ENCODE data around the gene SMIM44. TPM values are rescaled to one million over a fixed set of nuclear protein-coding genes. Genes with fewer than 3 reads are reported as not detected.

SMIM44 gene
- polyA plus RNA-seq, 1 experiment, result not detected

DNA sequence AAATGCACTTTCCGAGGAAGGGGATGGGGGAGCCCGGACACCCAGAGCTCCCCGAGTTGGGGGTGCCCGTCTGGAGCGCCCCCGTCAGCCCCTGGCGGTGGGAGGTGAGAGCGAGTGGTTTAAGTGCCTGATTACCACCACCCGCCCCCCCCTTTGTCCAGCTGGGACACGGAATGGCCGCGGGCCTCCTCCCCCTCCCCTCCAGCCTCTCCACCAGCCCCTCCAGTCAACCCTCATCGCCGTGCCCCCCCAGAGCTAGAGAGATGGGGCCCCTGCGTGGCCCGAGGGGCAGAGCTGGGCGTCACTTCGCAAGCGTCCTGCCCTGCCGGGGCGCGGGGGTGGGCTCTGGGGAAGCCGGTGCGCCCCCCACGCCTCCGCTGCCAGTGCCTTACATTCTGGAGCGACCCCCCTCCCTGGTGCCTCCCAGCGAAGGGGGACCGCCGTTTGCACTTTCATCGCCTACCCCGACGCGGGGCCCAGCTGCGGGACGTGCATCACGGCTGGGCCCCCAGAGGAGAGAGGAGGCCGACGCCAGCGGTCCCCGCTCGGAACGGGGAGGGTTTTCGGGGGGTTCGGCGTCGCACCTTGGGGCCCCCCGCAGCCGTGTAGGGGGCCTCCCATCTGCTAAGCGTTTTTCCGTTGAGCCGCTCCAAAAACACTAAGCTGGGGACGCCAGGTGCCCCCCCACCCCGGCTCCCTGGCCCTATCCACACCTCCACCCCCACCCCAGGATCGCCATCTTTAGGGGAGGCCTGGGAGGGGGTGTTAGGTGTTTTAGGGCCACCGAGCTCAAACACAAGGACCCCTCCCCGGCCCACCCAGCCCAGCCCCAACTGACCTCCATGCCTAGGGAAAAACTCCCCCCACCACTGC, 19.3 kb downstream of the SMIM44 start:
- H3K27ac ChIP-seq (ENCODE audit: low read depth, low read length), result no peak overlapping the region
- H3K9me3 ChIP-seq (ENCODE audit: control insufficient read depth, insufficient read depth, low read length), result peaks cover 6% of the 10 kb centered on the region
- TF ChIP-seq CTCF (IDR thresholded peaks at IDR 0.05; ENCODE audit: low read depth, low read length), result no peak
- no peak for DNase-seq (ENCODE audit: low read depth, low spot score)
- ChIA-PET POLR2A (interaction anchor here (0.5 to 0.6 kb wide), 2 partner anchors 14 to 93 kb away, joined by 3 to 5 read pairs; no protein-coding TSS in a partner anchor), CTCF (interaction anchor here (0.6 to 1.1 kb wide), 3 partner anchors 9 to 254 kb away, joined by 3 to 9 read pairs (median 4); no protein-coding TSS in a partner anchor)
- no peaks in the 10 kb centered on the region for H3K27me3 ChIP-seq (ENCODE audit: control insufficient read depth, insufficient read depth, low read length)
- no peak overlapping the region for H3K4me3 ChIP-seq (ENCODE audit: low read depth, low read length)

DNA sequence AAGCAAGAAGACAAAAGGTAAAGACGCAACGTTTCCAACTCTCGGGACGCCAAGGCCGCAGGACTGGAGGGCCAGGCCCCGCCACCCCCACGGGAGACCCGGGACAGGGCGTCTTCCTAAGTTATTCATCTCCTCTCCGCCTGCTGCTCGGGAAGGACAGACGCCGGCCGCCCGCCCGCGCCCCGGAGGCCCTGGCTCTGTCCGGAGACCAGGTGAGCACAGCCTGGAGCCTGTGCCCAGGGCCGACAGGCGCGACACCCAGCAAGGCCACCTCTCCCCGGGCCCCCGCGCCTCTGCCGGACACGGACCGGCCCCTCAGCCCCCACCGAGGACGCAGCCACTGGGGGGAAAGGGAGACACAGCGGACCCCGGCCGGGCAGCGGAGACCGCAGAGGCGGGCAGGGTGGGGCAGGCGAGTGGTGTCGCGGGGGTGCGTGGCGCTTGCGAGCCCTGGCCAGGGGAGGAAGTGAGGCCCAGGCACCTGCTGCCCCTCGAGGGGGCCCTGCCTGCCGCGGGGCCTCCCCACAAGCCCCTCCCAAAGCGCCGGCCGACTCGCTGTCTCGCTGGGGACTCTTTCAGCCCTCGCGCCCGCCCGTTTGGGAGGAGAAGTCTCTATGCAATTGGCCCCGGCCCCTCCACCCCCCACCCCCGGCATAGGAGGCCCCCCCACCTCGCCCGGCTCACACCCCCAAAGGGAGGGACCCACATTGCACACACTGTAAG, 20.1 kb downstream of the SMIM44 start:
- H3K27ac ChIP-seq (ENCODE audit: low read depth, low read length), result no peak overlapping the region
- H3K27me3 ChIP-seq (ENCODE audit: control insufficient read depth, insufficient read depth, low read length), result no peaks in the 10 kb centered on the region
- ChIA-PET CTCF (no interaction called here), POLR2A (no interaction called here)
- no peak for DNase-seq (ENCODE audit: low read depth, low spot score)
- TF ChIP-seq CTCF (IDR thresholded peaks at IDR 0.05; ENCODE audit: low read depth, low read length), result no peak
- no peak overlapping the region for H3K4me3 ChIP-seq (ENCODE audit: low read depth, low read length)
- H3K9me3 ChIP-seq (ENCODE audit: control insufficient read depth, insufficient read depth, low read length), result peaks cover 6% of the 10 kb centered on the region

DNA sequence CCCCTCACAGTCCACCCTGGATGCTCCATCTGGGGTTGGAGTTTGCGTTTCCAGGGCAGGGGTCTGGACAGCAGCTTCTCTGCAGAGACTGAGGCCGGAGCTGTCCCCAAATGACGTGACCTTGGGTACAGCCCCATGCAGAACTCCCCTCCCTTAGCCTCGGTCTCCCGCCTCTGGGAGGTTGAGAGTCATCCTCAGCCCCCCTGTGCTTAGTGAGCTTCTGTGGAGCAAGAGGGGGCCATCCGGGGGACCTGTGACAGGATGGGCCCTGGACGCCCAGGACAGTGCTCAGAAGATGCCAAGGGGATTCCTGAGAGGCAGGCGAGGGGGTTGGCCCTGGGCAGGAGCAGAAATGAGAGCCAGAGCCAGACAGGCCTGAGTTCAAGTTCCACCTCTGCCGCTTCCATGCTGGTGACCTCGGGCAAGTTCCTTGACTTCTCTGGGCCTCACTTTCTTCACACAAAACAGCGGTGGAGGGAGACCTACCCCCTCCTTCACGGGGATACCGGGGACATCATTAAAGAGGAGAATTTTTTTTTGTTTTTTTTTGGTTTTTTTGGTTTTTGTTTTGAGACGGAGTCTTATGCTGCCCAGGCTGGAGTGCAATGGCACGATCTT, 23.2 kb downstream of the SMIM44 start:
- ChIA-PET POLR2A (no interaction called here), CTCF (interaction anchor here (1.3 kb wide), 1 partner anchor 13 kb away, joined by 5 read pairs; no protein-coding TSS in a partner anchor)
- no peaks in the 10 kb centered on the region for H3K27me3 ChIP-seq (ENCODE audit: control insufficient read depth, insufficient read depth, low read length)
- H3K9me3 ChIP-seq (ENCODE audit: control insufficient read depth, insufficient read depth, low read length), result no peaks in the 10 kb centered on the region; the same call in 1 of the 2 replicates
- no peak for TF ChIP-seq CTCF (IDR thresholded peaks at IDR 0.05; ENCODE audit: low read depth, low read length)
- no peak overlapping the region for H3K4me3 ChIP-seq (ENCODE audit: low read depth, low read length)
- peak overlapping the region; percentile 39 for H3K27ac ChIP-seq (ENCODE audit: low read depth, low read length)
- DNase-seq (ENCODE audit: low read depth, low spot score), result no peak

DNA sequence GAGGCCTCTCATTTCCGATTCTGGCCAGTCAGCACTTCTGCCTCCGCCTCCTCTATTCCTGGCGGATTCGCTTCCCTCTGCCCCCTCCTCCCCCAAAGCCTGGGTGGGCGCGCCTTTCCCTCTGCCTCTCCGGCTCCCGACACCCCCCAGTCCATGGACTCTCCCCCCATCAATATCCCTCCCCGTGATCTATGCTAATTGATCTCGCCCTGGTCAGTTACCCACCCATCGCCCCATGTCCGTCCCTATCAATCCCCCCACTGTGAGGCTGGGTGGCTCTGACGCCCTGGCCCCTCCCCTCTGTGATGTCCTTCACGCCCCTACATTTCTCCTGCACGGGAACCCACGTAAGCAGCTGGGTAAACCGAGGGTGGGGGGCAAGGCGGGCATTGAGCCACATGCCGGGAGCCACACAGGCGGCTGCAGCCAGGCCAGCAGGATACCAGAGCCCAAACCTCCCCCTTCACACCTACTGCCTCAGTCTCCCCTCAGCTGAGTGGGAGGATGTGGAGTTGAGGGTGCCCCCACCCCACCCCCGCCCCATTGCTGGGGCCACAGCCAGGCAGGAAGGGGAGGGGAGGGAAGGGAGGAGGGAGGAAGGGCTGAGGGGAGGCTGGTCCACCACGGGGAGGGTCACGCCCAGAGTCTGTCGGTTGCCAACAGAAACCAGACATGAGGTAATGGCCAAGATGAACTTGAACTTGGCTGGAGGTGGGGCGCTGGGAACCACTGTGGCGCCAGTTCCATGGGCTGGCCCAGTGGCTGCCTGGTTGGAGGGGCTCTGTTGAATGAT, 24.0 kb downstream of the SMIM44 start:
- peak overlapping the region; percentile 39 for H3K27ac ChIP-seq (ENCODE audit: low read depth, low read length)
- no peaks in the 10 kb centered on the region for H3K27me3 ChIP-seq (ENCODE audit: control insufficient read depth, insufficient read depth, low read length)
- TF ChIP-seq CTCF (IDR thresholded peaks at IDR 0.05; ENCODE audit: low read depth, low read length), result no peak
- CTCF ChIA-PET, result interaction anchor here (1.3 kb wide), 1 partner anchor 14 kb away, joined by 5 read pairs; no protein-coding TSS in a partner anchor
- DNase-seq (ENCODE audit: low read depth, low spot score), result peak; percentile 58
- no peaks in the 10 kb centered on the region; the same call in 1 of the 2 replicates for H3K9me3 ChIP-seq (ENCODE audit: control insufficient read depth, insufficient read depth, low read length)
- no peak overlapping the region for H3K4me3 ChIP-seq (ENCODE audit: low read depth, low read length)
- POLR2A ChIA-PET, result interaction anchor here (0.9 kb wide), 1 partner anchor 20 kb away, joined by 3 read pairs; no protein-coding TSS in a partner anchor
